ENCODE results near the gene LINC00305.
A peak's percentile ranks its signal among the peaks of the same experiment; 100 is the strongest.

Gene LINC00305

DNA sequence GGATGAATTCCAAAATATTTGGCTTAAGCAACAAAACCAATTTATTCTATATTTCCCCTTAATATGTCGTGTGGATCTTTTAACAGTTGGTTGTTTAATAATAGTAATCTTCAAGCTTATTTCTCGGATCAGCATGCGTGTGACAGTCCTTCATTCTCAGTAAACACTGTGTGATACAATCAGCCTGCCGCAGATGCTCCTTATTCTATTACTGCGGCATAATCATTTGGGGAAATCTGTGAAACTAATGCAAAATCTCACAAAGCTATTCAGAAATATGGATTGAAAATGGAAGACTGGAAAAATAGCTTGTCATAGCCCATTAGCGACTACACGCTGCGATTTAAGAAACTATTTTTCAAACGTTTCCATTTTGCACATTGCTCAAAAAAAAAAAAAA is 36.9 kb downstream of the LINC00305 start:
- no peak for DNase-seq

DNA sequence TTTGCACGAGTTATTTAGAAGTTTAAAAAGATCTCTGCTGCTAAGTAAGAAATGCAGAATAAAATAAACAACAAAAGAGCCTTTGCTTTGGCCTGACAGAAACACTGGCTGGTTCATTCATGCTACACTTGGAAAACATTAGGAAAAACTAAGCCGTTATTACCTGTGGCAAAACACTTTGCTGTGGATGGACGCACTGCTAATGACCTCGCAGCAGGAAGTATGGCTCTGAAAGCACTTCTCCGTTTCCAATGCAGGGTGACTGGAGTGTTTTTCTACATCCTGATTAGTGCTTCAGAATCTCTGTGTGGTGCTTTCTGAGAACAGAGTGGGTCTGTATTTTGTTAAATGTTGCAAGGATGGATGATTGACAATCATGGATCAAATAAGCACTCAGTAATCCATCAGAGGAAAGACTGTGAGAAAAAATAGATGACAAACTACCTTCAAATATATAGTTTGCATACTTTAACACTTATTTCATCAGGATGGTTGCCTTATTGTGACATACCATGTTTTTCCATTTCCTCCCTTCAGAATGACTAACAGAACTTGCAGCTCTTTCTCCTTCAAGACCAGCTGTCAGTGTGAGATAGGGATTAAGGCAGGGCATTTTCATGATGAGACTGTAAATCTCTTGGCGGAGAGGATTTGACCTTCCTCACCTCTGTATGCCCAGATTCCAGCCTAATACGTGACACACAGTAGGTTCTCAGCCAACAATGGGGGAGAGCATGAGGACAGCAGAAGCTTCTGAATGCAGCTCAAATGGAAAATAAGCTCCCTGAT is 38.0 kb downstream of the LINC00305 start:
- no peak for DNase-seq

- DNase-seq = no peak
Measured at GRCh38 chr18:64103986-64104385, 44.9 kb downstream of the LINC00305 start.

GRCh38 chr18:64100116-64100922 is 48.6 kb downstream of the LINC00305 start:
- DNase-seq = no peak

DNA sequence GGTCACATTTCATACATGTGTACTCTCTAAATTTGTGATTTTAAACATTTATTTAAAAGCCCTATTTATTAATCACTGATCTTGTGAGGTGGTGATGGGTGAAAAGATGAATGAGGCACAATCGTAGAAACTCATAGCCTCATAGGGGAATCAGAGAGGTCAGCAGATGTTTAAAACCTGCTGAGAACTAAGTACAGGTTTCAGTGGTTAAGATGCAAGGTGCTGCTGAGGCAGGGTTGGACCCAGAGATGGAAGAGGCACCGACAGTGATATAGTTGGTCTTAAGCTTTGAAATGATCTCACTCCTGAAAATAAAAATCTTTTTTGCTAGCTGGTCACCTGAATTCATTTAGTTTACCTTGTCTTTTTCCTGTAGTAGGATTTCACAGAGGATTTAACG is 49.6 kb downstream of the LINC00305 start:
- no peak for DNase-seq

GRCh38 chr18:64097497-64097896 is 51.4 kb downstream of the LINC00305 start:
- DNase-seq = no peak

- DNase-seq = no peak
Measured at GRCh38 chr18:64095056-64095455, 53.8 kb downstream of the LINC00305 start.

- DNase-seq = no peak
Measured at GRCh38 chr18:64094210-64094609, 54.7 kb downstream of the LINC00305 start.

- no peak for DNase-seq
Measured at GRCh38 chr18:64091526-64091925, 57.4 kb downstream of the LINC00305 start.

DNA sequence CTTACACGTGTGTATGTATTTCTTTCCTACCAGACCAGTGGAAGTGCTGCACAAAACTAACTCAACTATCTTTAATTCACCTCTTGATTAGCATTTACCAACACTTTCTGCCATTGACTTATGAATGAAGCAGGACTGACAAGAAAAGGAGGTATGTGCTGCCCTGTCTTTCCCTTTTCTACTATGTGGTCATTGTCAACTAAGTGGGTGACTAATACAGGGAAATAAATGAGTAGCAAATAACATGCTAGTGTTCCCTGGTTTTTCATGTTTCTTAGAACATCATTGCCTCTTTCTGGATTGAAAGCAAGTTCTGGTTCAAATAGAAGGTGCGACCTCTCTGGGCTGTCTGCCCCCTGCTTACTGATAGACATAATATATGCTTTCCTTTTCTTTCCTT is 58.0 kb downstream of the LINC00305 start:
- no peak for DNase-seq

- DNase-seq = no peak
Measured at GRCh38 chr18:64083916-64084315, 65.0 kb downstream of the LINC00305 start.

DNA sequence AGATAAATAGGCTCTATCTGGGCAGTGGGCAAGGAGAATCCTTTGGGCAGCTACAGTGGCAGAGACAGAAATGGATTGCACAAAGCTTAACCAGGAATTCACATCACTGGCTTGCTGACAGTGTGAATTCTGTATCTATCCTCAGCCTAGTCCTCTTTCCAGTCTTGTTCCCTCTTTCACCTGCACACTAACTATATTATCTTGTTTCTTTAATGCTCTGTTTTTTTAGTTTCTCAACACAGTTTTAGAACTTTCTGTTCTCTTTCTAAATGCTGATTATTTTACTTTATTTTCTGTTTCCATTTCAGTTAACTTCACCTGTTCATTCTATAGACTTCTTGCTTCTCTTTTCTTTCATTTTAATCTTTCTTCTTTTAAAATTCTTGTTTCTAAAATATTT is 66.4 kb downstream of the LINC00305 start:
- no peak for DNase-seq

- no peak for DNase-seq
Measured at GRCh38 chr18:64082054-64082453, 66.8 kb downstream of the LINC00305 start.

DNA sequence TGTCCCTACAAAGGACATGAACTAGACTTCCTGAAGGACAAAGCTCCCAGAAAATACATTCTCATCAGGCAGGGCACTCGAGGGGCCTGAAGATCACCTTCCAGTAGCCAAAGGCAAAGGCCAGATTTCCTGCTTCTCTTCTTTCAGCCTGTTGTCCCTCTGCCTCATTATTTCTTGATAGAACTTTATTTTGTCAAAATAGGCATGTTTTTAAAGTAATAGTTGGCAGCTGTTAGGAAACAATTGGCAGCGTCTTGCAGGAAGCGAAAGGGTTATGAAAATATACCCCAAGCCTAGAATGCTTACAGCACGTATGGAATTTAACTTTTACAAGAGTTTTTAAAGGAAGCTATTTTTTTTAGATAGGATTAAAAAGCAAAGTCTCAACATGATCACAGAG is 74.9 kb downstream of the LINC00305 start:
- DNase-seq = no peak

- DNase-seq = no peak
Measured at GRCh38 chr18:64055019-64055418, 93.9 kb downstream of the LINC00305 start.

DNA sequence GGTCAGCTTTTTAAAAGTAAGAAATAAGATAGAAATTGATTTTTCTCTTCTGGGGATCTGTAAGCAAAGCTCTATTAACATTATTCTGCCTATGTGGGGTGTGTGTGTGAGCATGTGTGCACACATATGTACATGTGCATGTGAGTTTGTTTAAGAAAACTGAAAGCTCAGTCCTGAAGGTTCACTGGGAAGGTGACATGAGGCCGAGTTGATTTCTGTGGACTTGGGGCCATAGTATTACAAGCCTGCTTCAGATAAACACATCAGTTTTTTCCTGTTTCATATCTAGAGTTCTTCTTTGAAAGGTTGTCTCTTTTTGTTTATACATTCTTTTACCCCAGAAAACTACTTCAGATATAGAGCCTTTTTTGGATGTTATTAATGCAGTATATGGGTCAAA is 95.6 kb downstream of the LINC00305 start:
- no peak for DNase-seq

GRCh38 chr18:64052772-64053171 is 96.1 kb downstream of the LINC00305 start:
- no peak for DNase-seq

DNA sequence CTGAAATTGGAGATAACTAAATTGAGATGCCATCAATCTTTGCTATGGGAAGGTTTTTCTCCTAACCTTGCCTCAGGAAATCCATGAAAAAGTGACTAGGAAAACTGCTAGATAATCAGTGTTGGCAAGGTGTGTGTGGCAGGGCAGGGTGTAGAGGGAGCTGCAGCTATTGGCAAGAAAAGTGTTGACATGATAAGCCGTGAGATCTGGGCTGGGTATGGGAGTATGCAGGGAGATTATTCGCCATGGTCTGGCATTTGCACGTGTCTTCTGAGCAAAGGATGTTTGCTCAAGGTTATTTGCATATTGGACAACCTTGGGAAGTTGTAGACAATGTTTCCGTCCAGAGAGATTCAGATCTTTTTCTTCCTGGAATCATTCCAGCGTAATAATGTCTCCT is 104.3 kb downstream of the LINC00305 start:
- DNase-seq = no peak

- no peak for DNase-seq
Measured at GRCh38 chr18:64042728-64043358, 106.0 kb downstream of the LINC00305 start.

- peak; percentile 15 for DNase-seq
Measured at GRCh38 chr18:64037812-64038414, 111.0 kb downstream of the LINC00305 start.

DNA sequence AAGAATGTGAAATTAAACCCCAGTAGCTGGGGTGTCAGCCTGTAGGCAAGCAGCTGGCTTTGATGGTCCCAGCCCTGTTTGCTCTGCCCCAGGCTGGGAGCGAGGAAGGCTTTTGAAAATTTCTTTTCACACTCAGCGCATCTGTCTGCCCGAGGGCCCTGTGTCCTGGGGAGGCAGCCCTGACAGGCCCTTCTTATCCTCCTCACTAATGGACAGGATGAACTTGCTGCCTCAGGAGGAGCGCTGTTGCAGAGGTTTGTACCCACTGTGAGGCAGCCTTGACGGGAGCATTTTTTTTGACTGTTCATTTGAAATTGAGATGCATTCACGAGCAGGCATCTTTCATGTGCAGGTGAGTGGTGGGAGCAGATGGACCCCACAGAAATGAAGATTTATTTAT is 116.6 kb downstream of the LINC00305 start:
- DNase-seq = no peak

- DNase-seq = no peak
Measured at GRCh38 chr18:64031411-64031810, 117.5 kb downstream of the LINC00305 start.

Measured in suppressor macrophage treated with lipopolysaccharide for 4 hours (primary cell).